ENCODE measurements around the gene EYA2. TPM values are rescaled to one million over a fixed set of nuclear protein-coding genes. Genes with fewer than 3 reads are reported as not detected.

The EYA2 gene
- total and polyA plus RNA-seq, 2 donors (not counting 1 experiment from before 2014, with no cell fraction given): 1.1 to 2.8 TPM

DNA sequence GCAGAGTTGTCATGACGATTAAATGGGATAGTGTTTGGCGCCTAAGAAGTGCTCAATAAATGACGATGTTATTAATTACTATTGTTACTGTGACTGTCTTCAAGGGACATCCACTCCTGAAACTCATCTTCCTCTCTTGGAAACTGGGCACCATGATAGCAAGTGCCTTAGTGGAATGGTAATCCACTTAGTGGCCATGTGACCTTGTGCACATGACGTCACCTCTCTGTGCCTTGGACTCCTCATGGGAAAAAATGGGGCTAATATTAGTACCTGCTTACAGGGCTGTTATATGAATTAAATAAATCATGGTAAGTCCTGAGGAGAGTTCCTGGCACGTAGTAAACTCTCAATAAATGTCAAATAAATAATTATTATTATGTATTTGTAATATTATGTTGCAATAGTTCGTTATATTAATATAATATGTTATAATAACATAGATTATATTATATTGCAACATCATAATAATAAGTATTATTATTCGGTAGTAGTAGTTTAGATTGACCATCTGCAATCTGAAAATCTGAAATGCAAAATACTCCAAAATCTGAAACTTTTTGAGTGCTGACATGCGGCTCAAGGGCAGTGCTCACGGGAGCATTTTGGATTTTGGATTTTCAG lies 40.9 kb downstream of the EYA2 start:
- no peak overlapping the region for H3K4me3 Mint-ChIP-seq
- Histone ChIP-seq H3K4me1 (ENCODE audit: control insufficient read depth in 2 of 2, insufficient read depth in 2 of 2, low read length in 2 of 2) (no peaks in the 10 kb centered on the region), H3K9ac (ENCODE audit: low read length) (no peak overlapping the region), H3K4me3 (ENCODE audit: control extremely low read depth in 1 of 5, extremely low read depth in 1 of 5, insufficient read depth in 1 of 5, low read depth in 2 of 5, low read length in 4 of 5) (no peak overlapping the region), H3K27ac (ENCODE audit: low read length in 2 of 2) (no peak overlapping the region), H3K36me3 (replicated peaks in 1 of 2; ENCODE audit: control extremely low read depth in 1 of 2, control insufficient read depth in 1 of 2, extremely low read depth in 1 of 2, insufficient read depth in 2 of 2, low read length in 1 of 2) (no peaks in the 10 kb centered on the region), H3K79me2 (ENCODE audit: control insufficient read depth, insufficient read depth, low read length) (no peaks in the 10 kb centered on the region), H3K9me3 (ENCODE audit: control extremely low read depth in 1 of 3, control insufficient read depth in 2 of 3, insufficient read depth in 1 of 3, low read length in 2 of 3) (peaks cover 0 to 2% (median 0%) of the 10 kb centered on the region in 3 donors), H4K20me1 (ENCODE audit: control insufficient read depth, insufficient read depth, low read length, poor library complexity, severe bottlenecking) (no peaks in the 10 kb centered on the region), H3K27me3 (replicated peaks in 1 of 4; ENCODE audit: control extremely low read depth in 1 of 4, control insufficient read depth in 3 of 4, insufficient read depth in 4 of 4, low read length in 3 of 4) (peaks cover 0 to 2% (median 0%) of the 10 kb centered on the region in 4 experiments), H2AFZ (ENCODE audit: insufficient read depth, low read depth, low read length, poor library complexity, severe bottlenecking) (no peak overlapping the region), H3K4me2 (replicated peaks; ENCODE audit: low read depth, low read length, poor library complexity, severe bottlenecking) (no peak overlapping the region)
- no peaks in the 10 kb centered on the region for H3K9me3 Mint-ChIP-seq (ENCODE audit: insufficient read depth)
- no peak overlapping the region for H3K27ac Mint-ChIP-seq
- H3K27me3 Mint-ChIP-seq: peaks cover 16% of the 10 kb centered on the region
- POLR2A ChIA-PET: no interaction called here
- WGBS (ENCODE audit: insufficient coverage): no CpG with 5 or more reads among the region's 9 CpGs
- no peak for TF ChIP-seq EZH2 (IDR thresholded peaks at IDR 0.05; ENCODE audit: borderline replicate concordance, insufficient read depth, low read depth, low read length, poor library complexity, severe bottlenecking)
- TF ChIP-seq, protein P1, sequence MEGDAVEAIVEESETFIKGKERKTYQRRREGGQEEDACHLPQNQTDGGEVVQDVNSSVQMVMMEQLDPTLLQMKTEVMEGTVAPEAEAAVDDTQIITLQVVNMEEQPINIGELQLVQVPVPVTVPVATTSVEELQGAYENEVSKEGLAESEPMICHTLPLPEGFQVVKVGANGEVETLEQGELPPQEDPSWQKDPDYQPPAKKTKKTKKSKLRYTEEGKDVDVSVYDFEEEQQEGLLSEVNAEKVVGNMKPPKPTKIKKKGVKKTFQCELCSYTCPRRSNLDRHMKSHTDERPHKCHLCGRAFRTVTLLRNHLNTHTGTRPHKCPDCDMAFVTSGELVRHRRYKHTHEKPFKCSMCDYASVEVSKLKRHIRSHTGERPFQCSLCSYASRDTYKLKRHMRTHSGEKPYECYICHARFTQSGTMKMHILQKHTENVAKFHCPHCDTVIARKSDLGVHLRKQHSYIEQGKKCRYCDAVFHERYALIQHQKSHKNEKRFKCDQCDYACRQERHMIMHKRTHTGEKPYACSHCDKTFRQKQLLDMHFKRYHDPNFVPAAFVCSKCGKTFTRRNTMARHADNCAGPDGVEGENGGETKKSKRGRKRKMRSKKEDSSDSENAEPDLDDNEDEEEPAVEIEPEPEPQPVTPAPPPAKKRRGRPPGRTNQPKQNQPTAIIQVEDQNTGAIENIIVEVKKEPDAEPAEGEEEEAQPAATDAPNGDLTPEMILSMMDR (IDR thresholded peaks at IDR 0.05): no peak
- H3K4me1 Mint-ChIP-seq: no peaks in the 10 kb centered on the region
- DNase-seq (no peak), ATAC-seq (ENCODE audit: low read depth) (no peak)
- intact Hi-C loops (cut with micrococcal nuclease): no loop called here
- CTCF ChIA-PET: no interaction called here

DNA sequence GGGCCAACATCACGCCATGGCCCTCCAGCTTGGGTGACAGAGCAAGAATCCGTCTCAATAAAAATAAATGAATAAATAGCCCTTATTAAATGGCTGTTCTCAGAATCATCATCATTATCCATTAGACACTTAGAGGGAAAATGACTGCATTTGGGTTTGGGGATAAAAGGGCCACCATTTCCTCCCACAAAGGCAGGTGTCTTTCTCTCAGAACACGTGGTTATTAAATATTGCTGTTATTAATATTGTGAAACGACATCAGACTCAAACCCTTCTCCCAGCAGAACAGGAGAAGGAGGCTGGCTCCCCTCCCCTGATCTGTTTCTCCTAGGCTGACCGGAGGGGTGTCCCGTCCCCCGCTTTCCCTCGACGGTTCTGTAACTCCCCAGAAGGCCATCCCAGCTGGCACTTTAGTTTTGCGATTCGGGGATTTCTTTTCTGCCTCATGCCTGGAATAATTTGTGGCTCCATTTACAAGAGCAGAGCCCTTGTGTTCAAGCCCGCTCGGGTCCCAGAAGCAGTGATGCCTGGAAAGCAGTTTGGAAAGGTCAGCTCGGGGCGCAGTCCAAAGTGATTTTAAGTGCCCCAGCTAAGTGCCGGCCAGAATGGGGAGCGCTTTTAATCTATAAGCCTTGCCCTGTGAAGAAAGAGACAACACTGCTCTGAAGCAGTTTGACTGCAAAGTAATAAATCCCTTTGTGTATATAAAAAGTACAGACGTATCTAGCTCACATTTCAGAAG lies 41.9 kb downstream of the EYA2 start:
- no peaks in the 10 kb centered on the region for H3K27me3 ChIP-seq (replicated peaks in 1 of 4; ENCODE audit: control extremely low read depth in 1 of 4, control insufficient read depth in 3 of 4, insufficient read depth in 4 of 4, low read length in 3 of 4)
- WGBS (ENCODE audit: insufficient coverage): 92% methylated on average over 12 of the region's 18 CpGs
- Mint-ChIP-seq H3K4me3 (no peak overlapping the region), H3K27ac (no peak overlapping the region), H3K9me3 (ENCODE audit: insufficient read depth) (no peaks in the 10 kb centered on the region), H3K4me1 (no peaks in the 10 kb centered on the region), H3K27me3 (peaks cover 16% of the 10 kb centered on the region)
- H3K36me3 ChIP-seq (replicated peaks in 1 of 2; ENCODE audit: control extremely low read depth in 1 of 2, control insufficient read depth in 1 of 2, extremely low read depth in 1 of 2, insufficient read depth in 2 of 2, low read length in 1 of 2): no peaks in the 10 kb centered on the region
- no peak overlapping the region for H2AFZ ChIP-seq (ENCODE audit: insufficient read depth, low read depth, low read length, poor library complexity, severe bottlenecking)
- no peaks in the 10 kb centered on the region for H3K79me2 ChIP-seq (ENCODE audit: control insufficient read depth, insufficient read depth, low read length)
- no peak overlapping the region for H3K9ac ChIP-seq (ENCODE audit: low read length)
- ATAC-seq (ENCODE audit: low read depth): no peak
- H3K9me3 ChIP-seq (ENCODE audit: control extremely low read depth in 1 of 3, control insufficient read depth in 2 of 3, insufficient read depth in 1 of 3, low read length in 2 of 3): peaks cover 0 to 2% (median 0%) of the 10 kb centered on the region in 3 donors
- no peak overlapping the region for H3K4me2 ChIP-seq (replicated peaks; ENCODE audit: low read depth, low read length, poor library complexity, severe bottlenecking)
- no peak for DNase-seq
- no peak for TF ChIP-seq EZH2 (IDR thresholded peaks at IDR 0.05; ENCODE audit: borderline replicate concordance, insufficient read depth, low read depth, low read length, poor library complexity, severe bottlenecking)
- TF ChIP-seq, protein P1 (IDR thresholded peaks at IDR 0.05): no peak
- no peaks in the 10 kb centered on the region for H4K20me1 ChIP-seq (ENCODE audit: control insufficient read depth, insufficient read depth, low read length, poor library complexity, severe bottlenecking)
- intact Hi-C loops (cut with micrococcal nuclease): no loop called here
- POLR2A ChIA-PET: no interaction called here
- H3K4me1 ChIP-seq (ENCODE audit: control insufficient read depth in 2 of 2, insufficient read depth in 2 of 2, low read length in 2 of 2): no peaks in the 10 kb centered on the region
- H3K27ac ChIP-seq (ENCODE audit: low read length in 2 of 2): no peak overlapping the region
- CTCF ChIA-PET: no interaction called here
- H3K4me3 ChIP-seq (ENCODE audit: control extremely low read depth in 1 of 5, extremely low read depth in 1 of 5, insufficient read depth in 1 of 5, low read depth in 2 of 5, low read length in 4 of 5): no peak overlapping the region

Data from B cell (primary cell).